ENCODE data around the gene MRPS15.
"Not testable (repeated sequence)": the region's sequence is repeated elsewhere in the genome, so short reads cannot be mapped to it uniquely, and the experiment has no call there.

MRPS15 gene

DNA sequence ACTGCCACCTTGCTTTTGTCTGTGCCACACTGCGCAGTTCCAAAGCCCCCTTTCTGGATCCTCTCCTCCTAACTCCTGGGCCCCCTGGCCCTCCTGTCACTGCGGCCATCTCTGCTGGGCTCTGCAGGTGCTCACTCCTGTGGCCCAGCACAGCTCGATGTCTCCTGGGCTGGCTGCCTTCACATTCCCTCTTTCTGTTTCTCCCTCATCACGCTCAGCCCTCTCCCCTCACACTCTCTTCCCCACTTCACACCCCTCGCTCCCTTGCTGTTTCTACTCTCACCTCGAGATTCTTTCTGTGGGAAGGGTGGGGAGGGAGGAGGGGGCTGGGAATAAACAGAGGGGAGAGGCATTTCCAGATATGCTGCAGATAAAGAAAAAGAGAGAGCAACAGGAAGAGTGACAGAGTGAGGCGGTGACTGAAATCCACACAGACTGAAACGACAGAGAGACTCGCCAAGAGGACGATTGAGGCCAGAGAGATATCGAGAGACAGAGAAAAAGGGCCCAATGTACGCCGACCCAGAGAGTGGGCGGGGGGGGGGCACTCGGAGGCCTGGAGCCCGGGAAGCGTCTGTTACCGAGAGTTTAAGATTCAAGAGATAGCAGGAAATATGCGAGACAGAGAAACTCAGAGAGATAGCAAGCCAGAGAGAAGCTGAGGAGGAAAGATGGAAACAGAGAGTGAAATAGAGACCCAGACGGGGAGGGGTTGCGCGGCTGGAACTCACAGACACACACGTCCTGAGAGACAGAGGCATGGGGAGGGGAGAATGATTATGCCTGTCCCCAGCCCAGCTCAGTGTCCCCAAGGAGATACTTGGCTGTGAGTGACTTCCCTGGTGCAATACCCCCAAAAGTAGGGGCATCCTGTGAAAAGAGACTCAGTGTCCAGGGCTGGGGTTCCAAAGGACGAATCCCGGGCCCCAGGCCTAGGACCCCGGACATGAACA is 17.9 kb upstream of the MRPS15 start:
- no peak overlapping the region for H4K5ac ChIP-seq (ENCODE audit: low read length)
- H3K56ac ChIP-seq (ENCODE audit: low read length) = peak overlapping the region; percentile 73
- H3K9ac ChIP-seq (ENCODE audit: low read length) = peak overlapping the region; percentile 32
- peak; percentile 91 for DNase-seq
- peak overlapping the region; percentile 31 for H2BK120ac ChIP-seq (ENCODE audit: low read depth, low read length)
- peak overlapping the region; percentile 46 for H3K18ac ChIP-seq (ENCODE audit: low read length)
- H3K27ac ChIP-seq (ENCODE audit: low read depth, low read length) = peak overlapping the region; percentile 59
- H3K79me2 ChIP-seq (ENCODE audit: control insufficient read depth, insufficient read depth, low read length) = no peaks in the 10 kb centered on the region
- H3K4me3 ChIP-seq (ENCODE audit: low read length) = no peak overlapping the region
- H3K4me2 ChIP-seq (ENCODE audit: low read length) = peak overlapping the region; percentile 6
- WGBS (ENCODE audit: extremely low coverage, insufficient coverage, low lambda C conversion rate) = no CpG with 5 or more reads among the region's 26 CpGs
- peaks cover 11% of the 10 kb centered on the region for H3K4me1 ChIP-seq (ENCODE audit: control insufficient read depth, low read depth, low read length)
- no peak overlapping the region for H3K23ac ChIP-seq (ENCODE audit: low read length)
- no peak overlapping the region for H2BK15ac ChIP-seq (replicated peaks; ENCODE audit: low read depth)
- H3K4ac ChIP-seq (ENCODE audit: low read depth, low read length) = peak overlapping the region; percentile 18
- H3K27me3 ChIP-seq (ENCODE audit: insufficient read depth, low read length, poor library complexity) = no peaks in the 10 kb centered on the region
- H3K79me1 ChIP-seq (ENCODE audit: low read length) = no peaks in the 10 kb centered on the region
- no peaks in the 10 kb centered on the region for H3K36me3 ChIP-seq (ENCODE audit: control insufficient read depth, insufficient read depth, low read length)
- peak overlapping the region; percentile 93 for H2AK5ac ChIP-seq (ENCODE audit: low read length)
- H2BK5ac ChIP-seq (ENCODE audit: low read length) = peak overlapping the region; percentile 61
- H4K8ac ChIP-seq (ENCODE audit: low read depth, low read length) = no peak overlapping the region

DNA sequence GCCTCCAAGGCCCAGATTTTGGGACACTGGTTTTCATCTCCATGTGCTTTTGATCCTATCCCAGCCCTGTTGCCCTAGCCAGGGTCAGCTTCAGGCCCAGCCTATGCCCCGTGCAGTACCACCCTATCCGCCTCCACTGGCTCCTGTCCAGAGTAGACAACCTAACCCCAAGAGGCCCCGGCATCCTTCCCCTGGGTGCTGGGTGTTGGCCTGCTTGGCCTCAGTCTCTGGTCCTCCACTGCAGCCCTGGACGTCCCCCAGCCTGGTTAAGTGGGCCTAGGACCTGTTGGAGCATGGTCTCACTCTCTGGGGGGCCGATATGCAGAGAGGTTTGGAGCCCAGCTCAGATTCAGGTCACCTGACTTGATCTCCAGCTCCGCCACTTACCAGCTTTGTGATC is 16.9 kb upstream of the MRPS15 start:
- H3K4me3 ChIP-seq (ENCODE audit: low read length) = no peak overlapping the region
- H3K9ac ChIP-seq (ENCODE audit: low read length) = no peak overlapping the region
- H3K27me3 ChIP-seq (ENCODE audit: insufficient read depth, low read length, poor library complexity) = no peaks in the 10 kb centered on the region
- no peak overlapping the region for H3K4me2 ChIP-seq (ENCODE audit: low read length)
- H2AK5ac ChIP-seq (ENCODE audit: low read length) = no peak overlapping the region
- H3K36me3 ChIP-seq (ENCODE audit: control insufficient read depth, insufficient read depth, low read length) = no peaks in the 10 kb centered on the region
- no CpG with 5 or more reads among the region's 6 CpGs for WGBS (ENCODE audit: extremely low coverage, insufficient coverage, low lambda C conversion rate)
- H3K23ac ChIP-seq (ENCODE audit: low read length) = no peak overlapping the region
- H3K79me1 ChIP-seq (ENCODE audit: low read length) = no peaks in the 10 kb centered on the region
- no peak overlapping the region for H2BK120ac ChIP-seq (ENCODE audit: low read depth, low read length)
- H4K8ac ChIP-seq (ENCODE audit: low read depth, low read length) = no peak overlapping the region
- H3K4me1 ChIP-seq (ENCODE audit: control insufficient read depth, low read depth, low read length) = peaks cover 11% of the 10 kb centered on the region
- no peak overlapping the region for H2BK15ac ChIP-seq (replicated peaks; ENCODE audit: low read depth)
- no peak overlapping the region for H4K5ac ChIP-seq (ENCODE audit: low read length)
- H3K56ac ChIP-seq (ENCODE audit: low read length) = peak overlapping the region; percentile 51
- DNase-seq = no peak
- no peak overlapping the region for H2BK5ac ChIP-seq (ENCODE audit: low read length)
- H3K18ac ChIP-seq (ENCODE audit: low read length) = no peak overlapping the region
- no peak overlapping the region for H3K4ac ChIP-seq (ENCODE audit: low read depth, low read length)
- H3K79me2 ChIP-seq (ENCODE audit: control insufficient read depth, insufficient read depth, low read length) = no peaks in the 10 kb centered on the region
- no peak overlapping the region for H3K27ac ChIP-seq (ENCODE audit: low read depth, low read length)

DNA sequence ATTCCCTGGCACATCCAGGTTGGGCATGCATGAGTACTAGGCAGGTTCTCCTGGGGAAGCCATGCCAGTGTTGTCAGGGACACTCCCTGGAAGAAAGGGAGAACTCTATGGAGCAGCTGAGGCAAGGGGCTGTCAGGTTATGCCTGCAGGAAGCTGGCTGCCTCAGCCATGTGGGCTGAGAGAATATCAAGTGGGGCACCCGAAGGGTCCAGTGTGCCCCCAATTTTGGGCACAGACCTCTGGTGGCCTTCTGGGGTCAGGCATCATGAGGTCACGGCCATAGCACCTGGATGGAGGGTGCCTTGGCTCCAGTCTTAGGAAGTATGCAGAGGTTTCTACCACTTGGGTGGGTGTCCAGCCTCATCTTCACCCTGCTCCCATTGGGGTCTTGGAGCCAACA is 16.0 kb upstream of the MRPS15 start:
- WGBS (ENCODE audit: extremely low coverage, insufficient coverage, low lambda C conversion rate) = no CpG with 5 or more reads among the region's 2 CpGs
- H3K23ac ChIP-seq (ENCODE audit: low read length) = no peak overlapping the region
- no peak for DNase-seq
- H3K4me1 ChIP-seq (ENCODE audit: control insufficient read depth, low read depth, low read length) = peaks cover 11% of the 10 kb centered on the region
- H4K5ac ChIP-seq (ENCODE audit: low read length) = no peak overlapping the region
- no peak overlapping the region for H3K27ac ChIP-seq (ENCODE audit: low read depth, low read length)
- no peak overlapping the region for H2BK15ac ChIP-seq (replicated peaks; ENCODE audit: low read depth)
- no peaks in the 10 kb centered on the region for H3K27me3 ChIP-seq (ENCODE audit: insufficient read depth, low read length, poor library complexity)
- H3K4me2 ChIP-seq (ENCODE audit: low read length) = no peak overlapping the region
- H3K4me3 ChIP-seq (ENCODE audit: low read length) = no peak overlapping the region
- H2AK5ac ChIP-seq (ENCODE audit: low read length) = no peak overlapping the region
- no peaks in the 10 kb centered on the region for H3K79me2 ChIP-seq (ENCODE audit: control insufficient read depth, insufficient read depth, low read length)
- no peak overlapping the region for H2BK120ac ChIP-seq (ENCODE audit: low read depth, low read length)
- H3K18ac ChIP-seq (ENCODE audit: low read length) = no peak overlapping the region
- no peak overlapping the region for H3K4ac ChIP-seq (ENCODE audit: low read depth, low read length)
- no peak overlapping the region for H2BK5ac ChIP-seq (ENCODE audit: low read length)
- H3K56ac ChIP-seq (ENCODE audit: low read length) = no peak overlapping the region
- H3K36me3 ChIP-seq (ENCODE audit: control insufficient read depth, insufficient read depth, low read length) = no peaks in the 10 kb centered on the region
- no peak overlapping the region for H4K8ac ChIP-seq (ENCODE audit: low read depth, low read length)
- H3K79me1 ChIP-seq (ENCODE audit: low read length) = no peaks in the 10 kb centered on the region
- no peak overlapping the region for H3K9ac ChIP-seq (ENCODE audit: low read length)

DNA sequence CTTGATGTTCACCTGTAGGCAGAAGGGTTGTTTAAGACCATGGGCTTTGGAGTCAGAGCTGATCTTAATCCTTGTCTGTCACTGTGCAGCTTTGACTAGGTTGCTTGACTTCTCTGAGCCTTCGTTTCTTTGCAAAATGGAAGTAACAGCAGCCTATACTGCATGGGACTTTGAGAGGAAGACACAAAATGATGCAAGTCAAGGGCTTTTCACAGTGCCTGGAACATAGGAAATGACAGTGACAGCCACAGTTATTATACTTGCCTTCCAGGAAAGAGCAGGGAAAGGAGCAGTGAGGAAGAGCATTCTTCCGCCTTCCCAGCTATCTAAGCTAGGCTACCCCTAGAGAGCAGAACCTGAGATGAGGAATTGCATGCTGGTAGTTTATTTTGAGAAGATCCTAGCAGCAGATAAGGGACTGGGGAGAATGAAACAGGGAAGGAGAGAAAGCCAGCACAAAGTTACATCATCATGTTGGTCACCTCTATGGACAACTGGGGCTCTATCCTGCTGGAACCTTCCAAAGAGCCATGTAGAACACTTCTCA is 15.4 kb upstream of the MRPS15 start:
- Histone ChIP-seq H3K4me2 (ENCODE audit: low read length) (no peak overlapping the region), H3K4me1 (ENCODE audit: control insufficient read depth, low read depth, low read length) (peaks cover 11% of the 10 kb centered on the region), H3K9ac (ENCODE audit: low read length) (no peak overlapping the region), H4K8ac (ENCODE audit: low read depth, low read length) (no peak overlapping the region), H3K79me2 (ENCODE audit: control insufficient read depth, insufficient read depth, low read length) (no peaks in the 10 kb centered on the region), H3K4me3 (ENCODE audit: low read length) (no peak overlapping the region), H3K4ac (ENCODE audit: low read depth, low read length) (no peak overlapping the region), H3K27me3 (ENCODE audit: insufficient read depth, low read length, poor library complexity) (no peaks in the 10 kb centered on the region), H3K23ac (ENCODE audit: low read length) (peak overlapping the region; percentile 38), H3K18ac (ENCODE audit: low read length) (no peak overlapping the region), H2BK5ac (ENCODE audit: low read length) (no peak overlapping the region), H3K79me1 (ENCODE audit: low read length) (no peaks in the 10 kb centered on the region), H3K27ac (ENCODE audit: low read depth, low read length) (no peak overlapping the region), H4K5ac (ENCODE audit: low read length) (no peak overlapping the region), H2BK15ac (replicated peaks; ENCODE audit: low read depth) (no peak overlapping the region), H3K36me3 (ENCODE audit: control insufficient read depth, insufficient read depth, low read length) (no peaks in the 10 kb centered on the region), H2BK120ac (ENCODE audit: low read depth, low read length) (no peak overlapping the region), H2AK5ac (ENCODE audit: low read length) (peak overlapping the region; percentile 34), H3K56ac (ENCODE audit: low read length) (no peak overlapping the region)
- no CpG with 5 or more reads among the region's 2 CpGs for WGBS (ENCODE audit: extremely low coverage, insufficient coverage, low lambda C conversion rate)
- no peak for DNase-seq

DNA sequence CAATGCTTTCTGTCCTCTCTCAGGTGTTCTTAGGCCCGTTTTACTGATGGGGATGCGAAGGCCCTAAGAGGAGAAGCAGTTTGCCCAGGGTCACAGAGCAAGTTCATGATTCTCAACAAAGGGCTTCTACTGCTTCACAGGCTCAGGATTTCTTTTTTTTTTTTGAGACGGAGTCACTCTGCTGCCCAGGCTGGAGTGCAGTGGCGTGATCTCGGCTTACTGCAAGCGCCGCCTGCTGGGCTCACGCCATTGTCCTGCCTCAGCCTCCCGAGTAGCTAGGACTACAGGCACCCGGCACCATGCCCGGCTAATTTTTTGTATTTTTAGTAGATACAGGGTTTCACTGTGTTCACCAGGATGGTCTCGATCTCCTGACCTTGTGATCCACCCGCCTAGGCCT is 13.4 kb upstream of the MRPS15 start:
- not testable (repeated sequence) for H2AK5ac ChIP-seq (ENCODE audit: low read length); DNase-seq; H3K79me2 ChIP-seq (ENCODE audit: control insufficient read depth, insufficient read depth, low read length); H3K56ac ChIP-seq (ENCODE audit: low read length); H3K4me3 ChIP-seq (ENCODE audit: low read length); H2BK5ac ChIP-seq (ENCODE audit: low read length); H3K4ac ChIP-seq (ENCODE audit: low read depth, low read length); H3K79me1 ChIP-seq (ENCODE audit: low read length); H3K4me2 ChIP-seq (ENCODE audit: low read length); H3K18ac ChIP-seq (ENCODE audit: low read length); H3K36me3 ChIP-seq (ENCODE audit: control insufficient read depth, insufficient read depth, low read length); H3K27me3 ChIP-seq (ENCODE audit: insufficient read depth, low read length, poor library complexity); H2BK15ac ChIP-seq (replicated peaks; ENCODE audit: low read depth); H2BK120ac ChIP-seq (ENCODE audit: low read depth, low read length); H4K5ac ChIP-seq (ENCODE audit: low read length); H3K9ac ChIP-seq (ENCODE audit: low read length); H3K23ac ChIP-seq (ENCODE audit: low read length); H4K8ac ChIP-seq (ENCODE audit: low read depth, low read length); H3K27ac ChIP-seq (ENCODE audit: low read depth, low read length)
- peaks cover 10% of the 10 kb centered on the region for H3K4me1 ChIP-seq (ENCODE audit: control insufficient read depth, low read depth, low read length)
- no CpG with 5 or more reads among the region's 13 CpGs for WGBS (ENCODE audit: extremely low coverage, insufficient coverage, low lambda C conversion rate)

Measured in mesendoderm (in vitro differentiated cells).